DOHH2 (cell line): Measurements from ENCODE around the gene MAPK8IP2.

ENCODE experiments used
- H3F3A ChIP-seq: fragments of 200-600 bp; sonication (generic), shearing (Covaris generic); 2 replicates; pipeline ENCODE4 v1.6.0; 2016; ENCODE audit warnings: antibody characterized with exemption, mild to moderate bottlenecking; ENCODE audit not compliant: control insufficient read depth, insufficient read depth
- H3K27ac ChIP-seq: fragments of 200-600 bp; sonication (generic); 2 replicates; pipeline ENCODE4 v1.5.1; 2014; ENCODE audit warnings: low read depth, mild to moderate bottlenecking, low read length, moderate library complexity
- H3K27me3 ChIP-seq: fragments of 200-600 bp; sonication (generic); 2 replicates; pipeline ENCODE4 v1.6.1; 2014; ENCODE audit warnings: mild to moderate bottlenecking, low read length, mixed read lengths; ENCODE audit not compliant: control insufficient read depth
- H3K36me3 ChIP-seq: fragments of 200-600 bp; sonication (generic); 2 replicates; pipeline ENCODE4 v1.6.1; 2014; ENCODE audit warnings: mild to moderate bottlenecking, low read length, moderate library complexity, mixed read lengths; ENCODE audit not compliant: control insufficient read depth
- H3K4me1 ChIP-seq: fragments of 200-600 bp; sonication (generic); 2 replicates; pipeline ENCODE4 v1.6.1; 2014; ENCODE audit warnings: mild to moderate bottlenecking, low read length, mixed read lengths; ENCODE audit not compliant: control insufficient read depth
- H3K4me2 ChIP-seq: fragments of 200-600 bp; sonication (generic); 2 replicates; pipeline ENCODE4 v1.6.0; 2014; ENCODE audit warnings: mild to moderate bottlenecking, low read length, moderate library complexity
- H3K4me3 ChIP-seq: fragments of 200-600 bp; sonication (generic); 2 replicates; pipeline ENCODE4 v1.5.1; 2014; ENCODE audit warnings: mild to moderate bottlenecking, low read length, mixed read lengths
- H3K79me2 ChIP-seq: fragments of 200-600 bp; sonication (generic); 2 replicates; pipeline ENCODE4 v1.6.1; 2014; ENCODE audit warnings: mild to moderate bottlenecking, low read length, mixed read lengths; ENCODE audit not compliant: control insufficient read depth
- H3K9me2 ChIP-seq: fragments of 200-600 bp; sonication (generic); replicated peaks from 2 replicates; pipeline ENCODE4 v1.6.1; 2014; ENCODE audit warnings: mild to moderate bottlenecking, low read length, mixed read lengths; ENCODE audit not compliant: control insufficient read depth
- H3K9me3 ChIP-seq: fragments of 200-600 bp; sonication (generic); 2 replicates; pipeline ENCODE4 v1.6.1; 2014; ENCODE audit warnings: antibody characterized with exemption, low read length, mixed read lengths; ENCODE audit not compliant: control insufficient read depth, insufficient read depth
- H4K20me1 ChIP-seq: fragments of 200-600 bp; sonication (generic); 2 replicates; pipeline ENCODE4 v1.6.0; 2014; ENCODE audit warnings: low read depth, mild to moderate bottlenecking, antibody characterized with exemption, low read length, moderate library complexity; ENCODE audit not compliant: control insufficient read depth, insufficient read depth
- CTCF ChIP-seq: fragments of 200-600 bp; sonication (generic); IDR thresholded peaks from one replicate; pipeline ENCODE4 v1.5.1; 2014; ENCODE audit warnings: antibody characterized with exemption, mild to moderate bottlenecking, low read depth, low read length; ENCODE audit not compliant: poor library complexity, severe bottlenecking
- EZH2phosphoT487 ChIP-seq: fragments of 200-600 bp; sonication (generic); IDR thresholded peaks from 2 replicates; pipeline ENCODE4 v1.6.1; 2017; ENCODE audit warnings: borderline replicate concordance, mild to moderate bottlenecking, antibody characterized with exemption, low read length, moderate library complexity, mixed read lengths

The MAPK8IP2 gene

GRCh38 chr22:50595189-50595588 lies 5.4 kb upstream of the MAPK8IP2 start:
- Histone ChIP-seq H3K4me2 (no peak overlapping the region), H3K27ac (no peak overlapping the region), H3K9me3 (no peaks in the 10 kb centered on the region), H4K20me1 (no peaks in the 10 kb centered on the region), H3K4me1 (no peaks in the 10 kb centered on the region), H3K4me3 (no peak overlapping the region), H3K36me3 (no peaks in the 10 kb centered on the region), H3F3A (no peaks in the 10 kb centered on the region), H3K79me2 (no peaks in the 10 kb centered on the region), H3K9me2 (no peaks in the 10 kb centered on the region), H3K27me3 (peaks cover 5% of the 10 kb centered on the region)
- TF ChIP-seq EZH2phosphoT487 (no peak), CTCF (no peak)

GRCh38 chr22:50597097-50597496 lies 3.5 kb upstream of the MAPK8IP2 start:
- Histone ChIP-seq H3K4me1 (no peaks in the 10 kb centered on the region), H3K9me2 (no peaks in the 10 kb centered on the region), H4K20me1 (no peaks in the 10 kb centered on the region), H3K79me2 (no peaks in the 10 kb centered on the region), H3K27me3 (peaks cover 17% of the 10 kb centered on the region), H3F3A (0 out of 2 replicates have a peak, but pooled peaks cover 4% of the 10 kb centered on the region), H3K4me2 (no peak overlapping the region), H3K9me3 (no peaks in the 10 kb centered on the region), H3K4me3 (no peak overlapping the region), H3K27ac (no peak overlapping the region), H3K36me3 (no peaks in the 10 kb centered on the region)
- TF ChIP-seq CTCF, result no peak
- TF ChIP-seq EZH2phosphoT487, result no peak

GRCh38 chr22:50599816-50600455 lies 657 bp upstream of the MAPK8IP2 start:
- Histone ChIP-seq H3F3A (0 out of 2 replicates have a peak, but pooled peaks cover 6% of the 10 kb centered on the region), H3K27me3 (peaks cover 27% of the 10 kb centered on the region), H3K4me1 (no peaks in the 10 kb centered on the region), H3K36me3 (no peaks in the 10 kb centered on the region), H3K4me2 (peak overlapping the region; percentile 16; the same call in 1 of the 2 replicates), H3K79me2 (no peaks in the 10 kb centered on the region), H4K20me1 (no peaks in the 10 kb centered on the region), H3K9me3 (no peaks in the 10 kb centered on the region), H3K4me3 (no peak overlapping the region; the same call in 1 of the 2 replicates), H3K27ac (no peak overlapping the region), H3K9me2 (no peaks in the 10 kb centered on the region)
- TF ChIP-seq CTCF (no peak), EZH2phosphoT487 (no peak)
